Astrocyte (in vitro differentiated cells and primary cell): ENCODE data around the gene ATP8B1. TPM values are rescaled to one million over a fixed set of nuclear protein-coding genes. Genes with fewer than 3 reads are reported as not detected.

Experiments used
- DNase-seq: peaks from one replicate; pipeline ENCODE4 v3.0.0-alpha.2; 2010; ENCODE audit warnings: low read depth
- FAIRE-seq: peaks from 2 replicates; lab custom pipeline; 2011; peaks lifted over from hg19 to GRCh38; lab: Jason Lieb, UNC
- H2AFZ ChIP-seq: 2 replicates; pipeline ENCODE4 v1.6.0; 2012; ENCODE audit warnings: low read depth, low read length, inconsistent platforms
- H3K27ac ChIP-seq: 2 replicates; pipeline ENCODE4 v1.5.1; 2011; ENCODE audit warnings: low read depth, low read length, inconsistent platforms
- H3K27me3 ChIP-seq: 2 replicates; pipeline ENCODE4 v1.6.0; 2011; ENCODE audit warnings: low read length, inconsistent platforms; ENCODE audit not compliant: insufficient read depth
- H3K36me3 ChIP-seq: 2 replicates; pipeline ENCODE4 v1.5.1; 2011; ENCODE audit warnings: low read length, inconsistent platforms; ENCODE audit not compliant: insufficient read depth
- H3K4me1 ChIP-seq: 2 replicates; pipeline ENCODE4 v1.5.1; 2011; ENCODE audit warnings: low read length, inconsistent platforms; ENCODE audit not compliant: insufficient read depth
- H3K4me2 ChIP-seq: 2 replicates; pipeline ENCODE4 v1.6.0; 2012; ENCODE audit warnings: low read length, inconsistent platforms
- H3K4me3 ChIP-seq: 2 replicates; pipeline ENCODE4 v1.5.1; 2011; ENCODE audit warnings: low read depth, mild to moderate bottlenecking, low read length, inconsistent platforms; ENCODE audit not compliant: insufficient read depth
- H3K79me2 ChIP-seq: 2 replicates; pipeline ENCODE4 v1.6.0; 2012; ENCODE audit warnings: mild to moderate bottlenecking, low read length, inconsistent platforms; ENCODE audit not compliant: insufficient read depth
- H3K9ac ChIP-seq: 2 replicates; pipeline ENCODE4 v1.6.0; 2012; ENCODE audit warnings: mild to moderate bottlenecking, low read length, inconsistent platforms
- H3K9me3 ChIP-seq: 2 replicates; pipeline ENCODE4 v1.5.1; 2012; ENCODE audit warnings: low read depth, mild to moderate bottlenecking, low read length, inconsistent platforms; ENCODE audit not compliant: insufficient read depth
- H4K20me1 ChIP-seq: 2 replicates; pipeline ENCODE4 v1.6.0; 2012; ENCODE audit warnings: low read length, inconsistent platforms; ENCODE audit not compliant: insufficient read depth
- H3K27ac Mint-ChIP-seq: one replicate; pipeline ENCODE4 v1.8.0; 2021; ENCODE audit warnings: mild to moderate bottlenecking, mixed read lengths; ENCODE audit not compliant: unreplicated experiment
- H3K27me3 Mint-ChIP-seq: one replicate; pipeline ENCODE4 v1.8.0; 2021; ENCODE audit warnings: low read depth, mixed read lengths; ENCODE audit not compliant: unreplicated experiment
- H3K36me3 Mint-ChIP-seq: one replicate; pipeline ENCODE4 v1.8.0; 2021; ENCODE audit warnings: low read depth, mixed read lengths; ENCODE audit not compliant: unreplicated experiment
- H3K4me1 Mint-ChIP-seq: one replicate; pipeline ENCODE4 v1.8.0; 2021; ENCODE audit warnings: low read depth, mixed read lengths; ENCODE audit not compliant: unreplicated experiment
- H3K4me3 Mint-ChIP-seq: one replicate; pipeline ENCODE4 v1.8.0; 2021; ENCODE audit warnings: mild to moderate bottlenecking, moderate library complexity, mixed read lengths; ENCODE audit not compliant: unreplicated experiment
- H3K9me3 Mint-ChIP-seq: one replicate; pipeline ENCODE4 v1.8.0; 2021; ENCODE audit warnings: mild to moderate bottlenecking, mixed read lengths; ENCODE audit not compliant: unreplicated experiment
- EZH2 ChIP-seq: IDR thresholded peaks from 2 replicates; pipeline ENCODE4 v1.6.1; 2012; ENCODE audit warnings: mild to moderate bottlenecking, low read length, inconsistent platforms; ENCODE audit not compliant: insufficient read depth
- total RNA-seq: library from RNA; stranded (reverse); gene quantifications from 2 replicates; pipeline ENCODE4 v1.2.1, GENCODE V29; 2021
- TF ChIP-seq, protein P1 (sequence below): IDR thresholded peaks from 2 replicates; pipeline ENCODE4 v1.5.1; 2011; ENCODE audit warnings: low read depth, mild to moderate bottlenecking, inconsistent platforms, low read length, moderate library complexity; ENCODE audit not compliant: insufficient read depth

The ATP8B1 gene
- total RNA-seq, 1 donor from 2014 or later, result 10.4 TPM

DNA sequence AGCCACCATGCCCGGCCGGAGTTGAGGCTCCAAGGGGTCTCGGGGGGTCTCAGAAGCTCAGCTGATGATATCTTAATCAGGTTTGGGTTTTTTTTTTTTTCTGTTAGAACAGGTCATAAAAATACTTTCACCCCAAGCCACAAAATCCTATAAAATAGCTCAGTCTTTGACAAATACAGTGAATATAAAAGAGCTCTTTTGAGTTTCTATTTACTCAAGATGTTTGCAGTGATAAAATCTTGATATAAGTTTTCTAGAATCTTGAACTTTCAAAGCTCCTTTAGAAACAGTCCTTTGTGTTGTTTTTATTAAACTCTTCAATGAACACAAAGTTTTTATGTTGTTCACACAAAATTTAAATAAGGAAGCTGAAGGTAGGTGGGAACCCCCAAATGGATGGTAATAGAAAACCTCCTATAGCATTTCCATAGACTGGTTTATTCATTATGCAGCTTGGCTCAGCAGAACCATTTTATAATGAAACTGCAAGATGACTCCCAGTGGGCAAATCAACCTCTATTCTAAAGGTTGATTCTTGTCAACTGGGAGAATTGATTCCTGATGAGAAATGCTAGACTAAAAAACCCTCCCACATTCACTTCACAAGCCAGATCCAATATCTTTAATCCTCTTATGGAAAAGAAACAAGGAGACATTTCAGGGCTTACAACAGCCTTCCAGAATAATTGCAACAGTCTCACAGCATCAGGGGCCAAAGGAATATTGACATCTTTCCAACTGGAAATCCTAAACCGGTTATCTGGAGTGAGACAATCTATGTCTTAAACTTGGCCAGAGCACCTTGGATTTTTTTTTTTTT, 167.9 kb downstream of the ATP8B1 start:
- peaks cover 7% of the 10 kb centered on the region for H3K36me3 Mint-ChIP-seq
- no peak overlapping the region for H3K27ac Mint-ChIP-seq
- Histone ChIP-seq H4K20me1 (no peaks in the 10 kb centered on the region), H3K9ac (no peak overlapping the region), H3K4me2 (no peak overlapping the region), H3K9me3 (no peaks in the 10 kb centered on the region), H3K36me3 (no peaks in the 10 kb centered on the region), H3K27me3 (no peaks in the 10 kb centered on the region), H3K4me3 (no peak overlapping the region), H3K79me2 (no peaks in the 10 kb centered on the region), H3K4me1 (no peaks in the 10 kb centered on the region), H2AFZ (no peak overlapping the region), H3K27ac (no peak overlapping the region)
- H3K9me3 Mint-ChIP-seq, result no peaks in the 10 kb centered on the region
- H3K27me3 Mint-ChIP-seq, result no peaks in the 10 kb centered on the region
- FAIRE-seq, result no peak
- no peak for DNase-seq
- H3K4me3 Mint-ChIP-seq, result no peak overlapping the region
- H3K4me1 Mint-ChIP-seq, result peaks cover 4% of the 10 kb centered on the region
- no peak for TF ChIP-seq EZH2
- TF ChIP-seq, protein P1, sequence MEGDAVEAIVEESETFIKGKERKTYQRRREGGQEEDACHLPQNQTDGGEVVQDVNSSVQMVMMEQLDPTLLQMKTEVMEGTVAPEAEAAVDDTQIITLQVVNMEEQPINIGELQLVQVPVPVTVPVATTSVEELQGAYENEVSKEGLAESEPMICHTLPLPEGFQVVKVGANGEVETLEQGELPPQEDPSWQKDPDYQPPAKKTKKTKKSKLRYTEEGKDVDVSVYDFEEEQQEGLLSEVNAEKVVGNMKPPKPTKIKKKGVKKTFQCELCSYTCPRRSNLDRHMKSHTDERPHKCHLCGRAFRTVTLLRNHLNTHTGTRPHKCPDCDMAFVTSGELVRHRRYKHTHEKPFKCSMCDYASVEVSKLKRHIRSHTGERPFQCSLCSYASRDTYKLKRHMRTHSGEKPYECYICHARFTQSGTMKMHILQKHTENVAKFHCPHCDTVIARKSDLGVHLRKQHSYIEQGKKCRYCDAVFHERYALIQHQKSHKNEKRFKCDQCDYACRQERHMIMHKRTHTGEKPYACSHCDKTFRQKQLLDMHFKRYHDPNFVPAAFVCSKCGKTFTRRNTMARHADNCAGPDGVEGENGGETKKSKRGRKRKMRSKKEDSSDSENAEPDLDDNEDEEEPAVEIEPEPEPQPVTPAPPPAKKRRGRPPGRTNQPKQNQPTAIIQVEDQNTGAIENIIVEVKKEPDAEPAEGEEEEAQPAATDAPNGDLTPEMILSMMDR, result no peak

DNA sequence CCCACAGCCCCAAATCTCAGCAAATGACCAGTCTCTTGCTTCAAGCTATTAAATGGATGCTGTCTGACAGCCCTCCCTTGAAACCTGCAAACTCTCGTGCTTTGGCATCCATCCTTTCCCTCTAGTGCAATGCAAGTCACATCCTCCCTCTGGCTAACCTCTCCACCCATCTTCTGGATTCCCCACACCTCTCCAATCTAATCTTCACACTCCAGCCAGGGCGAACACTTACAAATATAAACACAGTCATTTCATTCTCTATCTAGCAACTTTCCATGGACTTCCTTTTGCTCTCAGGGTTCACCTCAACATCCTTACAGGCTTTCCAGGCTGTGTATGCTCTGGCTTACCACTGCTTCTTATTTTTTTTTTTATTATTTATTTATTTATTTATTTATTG, 171.4 kb downstream of the ATP8B1 start:
- H3K9ac ChIP-seq, result no peak overlapping the region
- H3K4me1 ChIP-seq, result peaks cover 12% of the 10 kb centered on the region
- H3K4me1 Mint-ChIP-seq, result peaks cover 16% of the 10 kb centered on the region
- H3K9me3 Mint-ChIP-seq, result no peaks in the 10 kb centered on the region
- H3K4me3 ChIP-seq, result no peak overlapping the region
- no peaks in the 10 kb centered on the region for H3K27me3 Mint-ChIP-seq
- no peaks in the 10 kb centered on the region for H3K9me3 ChIP-seq
- no peak overlapping the region for H2AFZ ChIP-seq
- H4K20me1 ChIP-seq, result no peaks in the 10 kb centered on the region
- H3K36me3 Mint-ChIP-seq, result peaks cover 4% of the 10 kb centered on the region
- H3K27me3 ChIP-seq, result no peaks in the 10 kb centered on the region
- no peaks in the 10 kb centered on the region for H3K36me3 ChIP-seq
- no peak overlapping the region for H3K27ac Mint-ChIP-seq
- H3K79me2 ChIP-seq, result no peaks in the 10 kb centered on the region
- FAIRE-seq (no peak), DNase-seq (no peak)
- no peak overlapping the region for H3K4me3 Mint-ChIP-seq
- H3K27ac ChIP-seq, result no peak overlapping the region
- TF ChIP-seq, protein P1, result no peak
- TF ChIP-seq EZH2, result no peak
- H3K4me2 ChIP-seq, result no peak overlapping the region
